ENCODE measurements around the gene TMEM30A.

DNA sequence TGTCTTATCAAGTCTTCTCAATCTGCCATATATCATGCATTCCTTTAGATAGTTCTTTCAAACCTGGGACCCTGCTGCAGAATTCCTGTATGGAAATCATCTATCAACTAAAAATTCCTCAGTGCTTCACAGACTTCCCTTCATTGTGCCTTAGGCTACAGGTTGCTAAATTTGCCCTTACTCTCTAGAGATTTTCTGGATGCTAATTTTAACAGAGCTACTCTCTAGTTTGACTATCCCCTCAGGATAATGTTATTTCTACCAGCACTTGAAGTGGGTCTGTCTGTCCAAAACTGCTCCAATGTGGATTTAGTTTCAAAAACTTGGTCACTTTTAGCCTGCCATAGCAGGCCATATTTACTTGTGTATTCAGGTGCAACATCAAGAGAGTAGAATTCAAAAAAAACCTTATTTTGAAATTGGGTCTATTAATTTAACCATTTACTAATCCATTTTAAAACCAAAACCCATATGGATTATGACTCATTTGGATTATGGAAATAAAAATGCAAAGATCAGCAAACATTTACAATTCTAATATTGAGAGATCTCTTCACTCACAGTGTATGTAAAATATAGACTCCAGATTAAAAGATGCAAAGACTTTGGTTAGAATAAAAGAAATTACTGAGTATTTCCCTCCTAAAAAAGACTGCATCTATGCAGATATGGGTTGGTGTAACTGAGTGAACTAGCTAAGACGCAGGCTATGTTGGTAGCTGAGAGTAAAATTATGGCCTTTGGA lies 27.1 kb downstream of the TMEM30A start:
- TF ChIP-seq EZH2 (IDR thresholded peaks at IDR 0.05) (no peak), POLR2AphosphoS5 (IDR thresholded peaks at IDR 0.05; ENCODE audit: borderline replicate concordance, low read depth, low read length) (no peak)

All from SK-N-MC (cell line).